Epithelial cell of esophagus (primary cell): ENCODE measurements around the gene TMEM147.

Source experiments
- DNase-seq: peaks from one replicate; pipeline ENCODE4 v3.0.0; 2010; ENCODE audit warnings: low read depth
- H3K4me3 ChIP-seq: 2 replicates; pipeline ENCODE4 v1.5.1; 2011; ENCODE audit warnings: mild to moderate bottlenecking, low read length, control low read depth
- CTCF ChIP-seq: IDR thresholded peaks from 2 replicates; pipeline ENCODE4 v1.5.1; 2011; ENCODE audit warnings: low read depth, mild to moderate bottlenecking, low read length, control low read depth, inconsistent platforms; ENCODE audit not compliant: insufficient read depth; ENCODE audit errors: missing control alignments

The TMEM147 gene

GRCh38 chr19:35518313-35518712, 27.1 kb upstream of the TMEM147 start:
- no peak for TF ChIP-seq CTCF
- peak; percentile 94 for DNase-seq
- no peak overlapping the region for H3K4me3 ChIP-seq

GRCh38 chr19:35519291-35519690, 26.1 kb upstream of the TMEM147 start:
- DNase-seq = peak; percentile 97
- no peak for TF ChIP-seq CTCF
- no peak overlapping the region for H3K4me3 ChIP-seq

- H3K4me3 ChIP-seq = no peak overlapping the region
- TF ChIP-seq CTCF = no peak
- DNase-seq = no peak
Observed at GRCh38 chr19:35521124-35521743, 24.2 kb upstream of the TMEM147 start.

GRCh38 chr19:35522745-35523327, 22.6 kb upstream of the TMEM147 start:
- DNase-seq = peak; percentile 58
- TF ChIP-seq CTCF = no peak

GRCh38 chr19:35524181-35524837, 21.1 kb upstream of the TMEM147 start:
- peak overlapping the region; percentile 46 for H3K4me3 ChIP-seq
- TF ChIP-seq CTCF = no peak
- DNase-seq = no peak

More at GRCh38 chr19:35522745-35523327, 22.6 kb upstream of the TMEM147 start:
- no peak overlapping the region for H3K4me3 ChIP-seq

GRCh38 chr19:35525873-35526272, 19.6 kb upstream of the TMEM147 start:
- no peak for DNase-seq
- H3K4me3 ChIP-seq = peak overlapping the region; percentile 46
- TF ChIP-seq CTCF = no peak
